Measurements from ENCODE around the gene SPATA2.

DNA sequence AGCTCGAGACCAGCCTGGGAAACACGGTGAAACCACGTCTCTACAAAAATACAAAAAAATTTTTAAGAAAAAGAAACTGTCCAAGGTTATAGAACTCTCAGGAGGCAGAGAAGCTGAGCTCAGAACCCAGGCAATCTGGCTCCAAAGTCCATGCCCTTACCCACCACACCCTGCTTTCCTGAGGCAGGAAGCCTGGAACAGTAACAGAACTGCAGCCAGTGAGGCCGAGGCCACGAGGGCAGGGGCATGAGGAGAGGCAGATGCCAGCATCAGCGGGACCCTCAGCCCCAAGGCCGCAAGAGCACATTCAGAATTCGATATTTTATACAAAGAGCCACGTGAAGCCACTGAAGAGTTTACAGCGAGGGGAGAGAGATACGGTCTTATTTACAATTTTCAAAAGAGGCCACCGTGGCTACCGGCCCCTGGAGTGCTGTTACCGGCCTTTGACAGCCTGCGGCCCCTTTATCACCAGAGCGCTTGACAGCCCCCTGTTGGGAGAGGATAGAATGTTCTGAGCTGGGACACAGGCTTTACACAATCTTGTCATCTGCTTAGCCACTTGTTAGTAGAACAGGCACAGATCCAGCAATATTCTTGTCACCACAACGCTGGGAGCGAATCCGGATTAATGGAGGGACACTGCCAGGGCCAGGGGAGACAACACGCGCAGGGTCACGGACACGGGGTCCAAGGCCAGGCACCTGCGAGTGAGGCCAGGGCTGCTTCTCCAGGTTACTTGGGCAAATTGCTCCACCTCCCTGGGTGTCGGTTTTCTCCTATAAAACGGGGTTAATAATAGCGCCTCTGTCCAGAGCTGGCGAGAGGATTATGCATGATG, 5.6 kb downstream of the SPATA2 start:
- TF ChIP-seq, protein P1, sequence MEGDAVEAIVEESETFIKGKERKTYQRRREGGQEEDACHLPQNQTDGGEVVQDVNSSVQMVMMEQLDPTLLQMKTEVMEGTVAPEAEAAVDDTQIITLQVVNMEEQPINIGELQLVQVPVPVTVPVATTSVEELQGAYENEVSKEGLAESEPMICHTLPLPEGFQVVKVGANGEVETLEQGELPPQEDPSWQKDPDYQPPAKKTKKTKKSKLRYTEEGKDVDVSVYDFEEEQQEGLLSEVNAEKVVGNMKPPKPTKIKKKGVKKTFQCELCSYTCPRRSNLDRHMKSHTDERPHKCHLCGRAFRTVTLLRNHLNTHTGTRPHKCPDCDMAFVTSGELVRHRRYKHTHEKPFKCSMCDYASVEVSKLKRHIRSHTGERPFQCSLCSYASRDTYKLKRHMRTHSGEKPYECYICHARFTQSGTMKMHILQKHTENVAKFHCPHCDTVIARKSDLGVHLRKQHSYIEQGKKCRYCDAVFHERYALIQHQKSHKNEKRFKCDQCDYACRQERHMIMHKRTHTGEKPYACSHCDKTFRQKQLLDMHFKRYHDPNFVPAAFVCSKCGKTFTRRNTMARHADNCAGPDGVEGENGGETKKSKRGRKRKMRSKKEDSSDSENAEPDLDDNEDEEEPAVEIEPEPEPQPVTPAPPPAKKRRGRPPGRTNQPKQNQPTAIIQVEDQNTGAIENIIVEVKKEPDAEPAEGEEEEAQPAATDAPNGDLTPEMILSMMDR (IDR thresholded peaks at IDR 0.05): peak in 1 of 4 experiments; percentile 23
- TF ChIP-seq EP300 (IDR thresholded peaks at IDR 0.05): no peak
